NCI-H345 treated with DMSO at 0.1 percent for 48 hours (cell line): ENCODE results near the gene FBXL7.

ENCODE experiments used
- DNase-seq: peaks from one replicate; lab custom pipeline; 2025; ENCODE audit not compliant: unreplicated experiment; lab: John Stamatoyannopoulos, UW

Gene FBXL7

GRCh38 chr5:15610216-15610615 lies 110.2 kb downstream of the FBXL7 start:
- DNase-seq, result no peak

GRCh38 chr5:15611008-15611407 lies 111.0 kb downstream of the FBXL7 start:
- no peak for DNase-seq

- DNase-seq, result no peak
Measured at GRCh38 chr5:15612915-15613635, 113.1 kb downstream of the FBXL7 start.

GRCh38 chr5:15614679-15615078 lies 114.7 kb downstream of the FBXL7 start:
- DNase-seq, result no peak

GRCh38 chr5:15615859-15616258 lies 115.9 kb downstream of the FBXL7 start:
- no peak for DNase-seq

- no peak for DNase-seq
Measured at GRCh38 chr5:15618938-15619337, 119.0 kb downstream of the FBXL7 start.

- no peak for DNase-seq
Measured at GRCh38 chr5:15620501-15620900, 120.5 kb downstream of the FBXL7 start.

GRCh38 chr5:15621094-15621493 lies 121.1 kb downstream of the FBXL7 start:
- no peak for DNase-seq

GRCh38 chr5:15623794-15624193 lies 123.8 kb downstream of the FBXL7 start:
- DNase-seq, result no peak

- no peak for DNase-seq
Measured at GRCh38 chr5:15627109-15627508, 127.1 kb downstream of the FBXL7 start.

- DNase-seq, result no peak
Measured at GRCh38 chr5:15627647-15628046, 127.7 kb downstream of the FBXL7 start.

- no peak for DNase-seq
Measured at GRCh38 chr5:15630441-15630840, 130.5 kb downstream of the FBXL7 start.

- no peak for DNase-seq
Measured at GRCh38 chr5:15634591-15635288, 134.8 kb downstream of the FBXL7 start.

GRCh38 chr5:15635289-15635616 lies 135.3 kb downstream of the FBXL7 start:
- DNase-seq, result no peak

GRCh38 chr5:15637345-15637744 lies 137.4 kb downstream of the FBXL7 start:
- no peak for DNase-seq

- no peak for DNase-seq
Measured at GRCh38 chr5:15637886-15638285, 137.9 kb downstream of the FBXL7 start.

GRCh38 chr5:15638296-15638695 lies 138.3 kb downstream of the FBXL7 start:
- DNase-seq, result no peak

GRCh38 chr5:15639288-15639687 lies 139.3 kb downstream of the FBXL7 start:
- no peak for DNase-seq

GRCh38 chr5:15640116-15640515 lies 140.1 kb downstream of the FBXL7 start:
- no peak for DNase-seq

GRCh38 chr5:15643731-15644130 lies 143.8 kb downstream of the FBXL7 start:
- no peak for DNase-seq

- DNase-seq, result no peak
Measured at GRCh38 chr5:15645381-15646160, 145.6 kb downstream of the FBXL7 start.

- DNase-seq, result no peak
Measured at GRCh38 chr5:15646371-15646770, 146.4 kb downstream of the FBXL7 start.
